ENCODE data around the gene SIX4. TPM values are rescaled to one million over a fixed set of nuclear protein-coding genes. Genes with fewer than 3 reads are reported as not detected.
A peak's percentile ranks its signal among the peaks of the same experiment; 100 is the strongest.

The SIX4 gene
- total and polyA plus RNA-seq, 9 of the 15 experiments (the other 6 are each of a cell fraction or from before 2014, with no cell fraction given): 0.77 to 8.6 (median 5.6) TPM

DNA sequence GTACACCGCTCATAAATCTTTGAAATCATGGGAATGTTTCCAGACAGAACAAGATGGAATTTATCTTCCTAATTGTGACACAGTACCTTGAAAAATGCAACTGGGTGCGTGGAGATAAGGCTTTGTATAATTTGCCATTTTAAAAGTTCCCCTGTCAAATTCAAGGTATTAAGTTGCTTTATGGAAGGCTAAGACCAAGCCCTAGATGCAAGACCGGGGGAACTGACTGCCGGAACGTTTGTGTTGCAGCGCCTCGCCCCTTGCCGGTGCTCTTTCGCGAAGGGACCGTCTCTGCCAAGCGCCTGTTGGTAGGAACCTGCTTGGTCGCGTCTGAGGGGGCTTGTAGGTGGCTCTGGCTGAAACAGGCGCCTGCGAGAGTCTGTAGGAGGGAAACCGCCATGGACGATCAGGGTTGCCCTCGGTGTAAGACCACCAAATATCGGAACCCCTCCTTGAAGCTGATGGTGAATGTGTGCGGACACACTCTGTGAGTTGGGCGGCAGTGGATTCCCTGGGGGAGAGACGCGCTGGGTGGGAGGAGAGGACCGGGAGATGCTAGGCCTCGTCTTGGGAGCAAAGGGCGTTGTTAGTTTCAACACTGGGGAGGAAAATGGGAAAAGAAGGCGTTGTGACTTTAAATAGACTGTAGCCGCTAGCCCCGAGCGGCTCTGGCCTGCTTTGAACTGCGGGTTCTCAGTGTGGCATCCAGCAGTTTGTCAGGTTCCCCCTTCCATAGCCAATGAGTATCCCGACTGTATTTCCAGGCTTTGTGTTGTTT is 10.5 kb upstream of the SIX4 start, which contains the start of gene MNAT1 (continued):
- TF ChIP-seq, protein P1, sequence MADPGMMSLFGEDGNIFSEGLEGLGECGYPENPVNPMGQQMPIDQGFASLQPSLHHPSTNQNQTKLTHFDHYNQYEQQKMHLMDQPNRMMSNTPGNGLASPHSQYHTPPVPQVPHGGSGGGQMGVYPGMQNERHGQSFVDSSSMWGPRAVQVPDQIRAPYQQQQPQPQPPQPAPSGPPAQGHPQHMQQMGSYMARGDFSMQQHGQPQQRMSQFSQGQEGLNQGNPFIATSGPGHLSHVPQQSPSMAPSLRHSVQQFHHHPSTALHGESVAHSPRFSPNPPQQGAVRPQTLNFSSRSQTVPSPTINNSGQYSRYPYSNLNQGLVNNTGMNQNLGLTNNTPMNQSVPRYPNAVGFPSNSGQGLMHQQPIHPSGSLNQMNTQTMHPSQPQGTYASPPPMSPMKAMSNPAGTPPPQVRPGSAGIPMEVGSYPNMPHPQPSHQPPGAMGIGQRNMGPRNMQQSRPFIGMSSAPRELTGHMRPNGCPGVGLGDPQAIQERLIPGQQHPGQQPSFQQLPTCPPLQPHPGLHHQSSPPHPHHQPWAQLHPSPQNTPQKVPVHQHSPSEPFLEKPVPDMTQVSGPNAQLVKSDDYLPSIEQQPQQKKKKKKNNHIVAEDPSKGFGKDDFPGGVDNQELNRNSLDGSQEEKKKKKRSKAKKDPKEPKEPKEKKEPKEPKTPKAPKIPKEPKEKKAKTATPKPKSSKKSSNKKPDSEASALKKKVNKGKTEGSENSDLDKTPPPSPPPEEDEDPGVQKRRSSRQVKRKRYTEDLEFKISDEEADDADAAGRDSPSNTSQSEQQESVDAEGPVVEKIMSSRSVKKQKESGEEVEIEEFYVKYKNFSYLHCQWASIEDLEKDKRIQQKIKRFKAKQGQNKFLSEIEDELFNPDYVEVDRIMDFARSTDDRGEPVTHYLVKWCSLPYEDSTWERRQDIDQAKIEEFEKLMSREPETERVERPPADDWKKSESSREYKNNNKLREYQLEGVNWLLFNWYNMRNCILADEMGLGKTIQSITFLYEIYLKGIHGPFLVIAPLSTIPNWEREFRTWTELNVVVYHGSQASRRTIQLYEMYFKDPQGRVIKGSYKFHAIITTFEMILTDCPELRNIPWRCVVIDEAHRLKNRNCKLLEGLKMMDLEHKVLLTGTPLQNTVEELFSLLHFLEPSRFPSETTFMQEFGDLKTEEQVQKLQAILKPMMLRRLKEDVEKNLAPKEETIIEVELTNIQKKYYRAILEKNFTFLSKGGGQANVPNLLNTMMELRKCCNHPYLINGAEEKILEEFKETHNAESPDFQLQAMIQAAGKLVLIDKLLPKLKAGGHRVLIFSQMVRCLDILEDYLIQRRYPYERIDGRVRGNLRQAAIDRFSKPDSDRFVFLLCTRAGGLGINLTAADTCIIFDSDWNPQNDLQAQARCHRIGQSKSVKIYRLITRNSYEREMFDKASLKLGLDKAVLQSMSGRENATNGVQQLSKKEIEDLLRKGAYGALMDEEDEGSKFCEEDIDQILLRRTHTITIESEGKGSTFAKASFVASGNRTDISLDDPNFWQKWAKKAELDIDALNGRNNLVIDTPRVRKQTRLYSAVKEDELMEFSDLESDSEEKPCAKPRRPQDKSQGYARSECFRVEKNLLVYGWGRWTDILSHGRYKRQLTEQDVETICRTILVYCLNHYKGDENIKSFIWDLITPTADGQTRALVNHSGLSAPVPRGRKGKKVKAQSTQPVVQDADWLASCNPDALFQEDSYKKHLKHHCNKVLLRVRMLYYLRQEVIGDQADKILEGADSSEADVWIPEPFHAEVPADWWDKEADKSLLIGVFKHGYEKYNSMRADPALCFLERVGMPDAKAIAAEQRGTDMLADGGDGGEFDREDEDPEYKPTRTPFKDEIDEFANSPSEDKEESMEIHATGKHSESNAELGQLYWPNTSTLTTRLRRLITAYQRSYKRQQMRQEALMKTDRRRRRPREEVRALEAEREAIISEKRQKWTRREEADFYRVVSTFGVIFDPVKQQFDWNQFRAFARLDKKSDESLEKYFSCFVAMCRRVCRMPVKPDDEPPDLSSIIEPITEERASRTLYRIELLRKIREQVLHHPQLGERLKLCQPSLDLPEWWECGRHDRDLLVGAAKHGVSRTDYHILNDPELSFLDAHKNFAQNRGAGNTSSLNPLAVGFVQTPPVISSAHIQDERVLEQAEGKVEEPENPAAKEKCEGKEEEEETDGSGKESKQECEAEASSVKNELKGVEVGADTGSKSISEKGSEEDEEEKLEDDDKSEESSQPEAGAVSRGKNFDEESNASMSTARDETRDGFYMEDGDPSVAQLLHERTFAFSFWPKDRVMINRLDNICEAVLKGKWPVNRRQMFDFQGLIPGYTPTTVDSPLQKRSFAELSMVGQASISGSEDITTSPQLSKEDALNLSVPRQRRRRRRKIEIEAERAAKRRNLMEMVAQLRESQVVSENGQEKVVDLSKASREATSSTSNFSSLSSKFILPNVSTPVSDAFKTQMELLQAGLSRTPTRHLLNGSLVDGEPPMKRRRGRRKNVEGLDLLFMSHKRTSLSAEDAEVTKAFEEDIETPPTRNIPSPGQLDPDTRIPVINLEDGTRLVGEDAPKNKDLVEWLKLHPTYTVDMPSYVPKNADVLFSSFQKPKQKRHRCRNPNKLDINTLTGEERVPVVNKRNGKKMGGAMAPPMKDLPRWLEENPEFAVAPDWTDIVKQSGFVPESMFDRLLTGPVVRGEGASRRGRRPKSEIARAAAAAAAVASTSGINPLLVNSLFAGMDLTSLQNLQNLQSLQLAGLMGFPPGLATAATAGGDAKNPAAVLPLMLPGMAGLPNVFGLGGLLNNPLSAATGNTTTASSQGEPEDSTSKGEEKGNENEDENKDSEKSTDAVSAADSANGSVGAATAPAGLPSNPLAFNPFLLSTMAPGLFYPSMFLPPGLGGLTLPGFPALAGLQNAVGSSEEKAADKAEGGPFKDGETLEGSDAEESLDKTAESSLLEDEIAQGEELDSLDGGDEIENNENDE (IDR thresholded peaks at IDR 0.05; ENCODE audit: low read depth, low read length): no peak
- TF ChIP-seq ZNF3 (CRISPR knock-in tag; IDR thresholded peaks at IDR 0.05) (no peak), ZNF174 (CRISPR knock-in tag; IDR thresholded peaks at IDR 0.05) (no peak), TFAM (CRISPR knock-in tag; conservative IDR thresholded peaks at IDR 0.05) (no peak), ZZZ3 (IDR thresholded peaks at IDR 0.05) (no peak), ZNF717 (CRISPR knock-in tag; IDR thresholded peaks at IDR 0.05) (no peak), HNRNPK (IDR thresholded peaks at IDR 0.05; ENCODE audit: low read depth, low read length, poor library complexity, severe bottlenecking) (no peak), RBFOX2 (IDR thresholded peaks at IDR 0.05; ENCODE audit: low read depth, low read length) (peak; percentile 86)
- TF ChIP-seq, protein P2, sequence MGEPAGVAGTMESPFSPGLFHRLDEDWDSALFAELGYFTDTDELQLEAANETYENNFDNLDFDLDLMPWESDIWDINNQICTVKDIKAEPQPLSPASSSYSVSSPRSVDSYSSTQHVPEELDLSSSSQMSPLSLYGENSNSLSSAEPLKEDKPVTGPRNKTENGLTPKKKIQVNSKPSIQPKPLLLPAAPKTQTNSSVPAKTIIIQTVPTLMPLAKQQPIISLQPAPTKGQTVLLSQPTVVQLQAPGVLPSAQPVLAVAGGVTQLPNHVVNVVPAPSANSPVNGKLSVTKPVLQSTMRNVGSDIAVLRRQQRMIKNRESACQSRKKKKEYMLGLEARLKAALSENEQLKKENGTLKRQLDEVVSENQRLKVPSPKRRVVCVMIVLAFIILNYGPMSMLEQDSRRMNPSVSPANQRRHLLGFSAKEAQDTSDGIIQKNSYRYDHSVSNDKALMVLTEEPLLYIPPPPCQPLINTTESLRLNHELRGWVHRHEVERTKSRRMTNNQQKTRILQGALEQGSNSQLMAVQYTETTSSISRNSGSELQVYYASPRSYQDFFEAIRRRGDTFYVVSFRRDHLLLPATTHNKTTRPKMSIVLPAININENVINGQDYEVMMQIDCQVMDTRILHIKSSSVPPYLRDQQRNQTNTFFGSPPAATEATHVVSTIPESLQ (CRISPR knock-in tag; IDR thresholded peaks at IDR 0.05): no peak
- TF ChIP-seq, protein P3, sequence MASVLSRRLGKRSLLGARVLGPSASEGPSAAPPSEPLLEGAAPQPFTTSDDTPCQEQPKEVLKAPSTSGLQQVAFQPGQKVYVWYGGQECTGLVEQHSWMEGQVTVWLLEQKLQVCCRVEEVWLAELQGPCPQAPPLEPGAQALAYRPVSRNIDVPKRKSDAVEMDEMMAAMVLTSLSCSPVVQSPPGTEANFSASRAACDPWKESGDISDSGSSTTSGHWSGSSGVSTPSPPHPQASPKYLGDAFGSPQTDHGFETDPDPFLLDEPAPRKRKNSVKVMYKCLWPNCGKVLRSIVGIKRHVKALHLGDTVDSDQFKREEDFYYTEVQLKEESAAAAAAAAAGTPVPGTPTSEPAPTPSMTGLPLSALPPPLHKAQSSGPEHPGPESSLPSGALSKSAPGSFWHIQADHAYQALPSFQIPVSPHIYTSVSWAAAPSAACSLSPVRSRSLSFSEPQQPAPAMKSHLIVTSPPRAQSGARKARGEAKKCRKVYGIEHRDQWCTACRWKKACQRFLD (CRISPR knock-in tag; IDR thresholded peaks at IDR 0.05): no peak
- TF ChIP-seq, protein P4, sequence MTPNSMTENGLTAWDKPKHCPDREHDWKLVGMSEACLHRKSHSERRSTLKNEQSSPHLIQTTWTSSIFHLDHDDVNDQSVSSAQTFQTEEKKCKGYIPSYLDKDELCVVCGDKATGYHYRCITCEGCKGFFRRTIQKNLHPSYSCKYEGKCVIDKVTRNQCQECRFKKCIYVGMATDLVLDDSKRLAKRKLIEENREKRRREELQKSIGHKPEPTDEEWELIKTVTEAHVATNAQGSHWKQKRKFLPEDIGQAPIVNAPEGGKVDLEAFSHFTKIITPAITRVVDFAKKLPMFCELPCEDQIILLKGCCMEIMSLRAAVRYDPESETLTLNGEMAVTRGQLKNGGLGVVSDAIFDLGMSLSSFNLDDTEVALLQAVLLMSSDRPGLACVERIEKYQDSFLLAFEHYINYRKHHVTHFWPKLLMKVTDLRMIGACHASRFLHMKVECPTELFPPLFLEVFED (CRISPR knock-in tag; conservative IDR thresholded peaks at IDR 0.05): 0 out of 2 replicates have a peak, but pooled peaks have one; percentile 20

Data from K562 (cell line).